IMR-90 (cell line): Measurements from ENCODE around the gene ZNF580. TPM values are rescaled to one million over a fixed set of nuclear protein-coding genes. Genes with fewer than 3 reads are reported as not detected.

Source experiments
- ATAC-seq: fragments of 200-7000 bp; cut with Tn5 transposase; 2 replicates; pipeline ENCODE4 v1.9.1; 2020; ENCODE audit warnings: low read depth, mild to moderate bottlenecking, moderate library complexity
- BruUV-seq: library from RNA; stranded (reverse); fragments of 400-500 nt; replicated peaks from 2 replicates; lab custom pipeline; 2021; lab: Mats Ljungman, UMichigan
- CTCF ChIA-PET: fragments of 300-600 bp; formaldehyde crosslinking; extraction: SDS; loops from one replicate; lab custom pipeline; 2021; ENCODE audit warnings: antibody characterized with exemption; lab: Yijun Ruan, JAX
- POLR2A ChIA-PET: fragments of 300-600 bp; sonication (Branson Sonifier 250); formaldehyde crosslinking; loops from one replicate; lab custom pipeline; 2022; ENCODE audit warnings: antibody characterized with exemption; ENCODE audit not compliant: unreplicated experiment; lab: Charles Lee
- DNase-seq: peaks from one replicate; pipeline ENCODE4 v3.0.0; 2013
- H2AFZ ChIP-seq: replicated peaks from 2 replicates; pipeline ENCODE3; 2013; ENCODE audit warnings: low read length, mild to moderate bottlenecking; ENCODE audit not compliant: poor library complexity
- H2AK5ac ChIP-seq: 2 replicates; pipeline ENCODE4 v1.6.1; 2013; ENCODE audit warnings: low read depth, low read length, inconsistent platforms
- H2AK9ac ChIP-seq: replicated peaks from 2 replicates; pipeline ENCODE3; 2013; ENCODE audit warnings: mild to moderate bottlenecking, low read depth, low read length, moderate library complexity; ENCODE audit not compliant: poor library complexity
- H2BK120ac ChIP-seq: 2 replicates; pipeline ENCODE4 v1.6.1; 2013; ENCODE audit warnings: low read depth, low read length, inconsistent platforms
- H2BK15ac ChIP-seq: 3 replicates; pipeline ENCODE4 v1.6.1; 2013; ENCODE audit warnings: low read depth, low read length, inconsistent platforms
- H2BK20ac ChIP-seq: 2 replicates; pipeline ENCODE4 v1.6.1; 2013; ENCODE audit warnings: low read depth, mild to moderate bottlenecking, inconsistent platforms, low read length, moderate library complexity
- H2BK5ac ChIP-seq: 2 replicates; pipeline ENCODE4 v1.6.1; 2013; ENCODE audit warnings: mild to moderate bottlenecking, low read depth, low read length, inconsistent platforms; ENCODE audit not compliant: poor library complexity, severe bottlenecking
- H3K14ac ChIP-seq: replicated peaks from 2 replicates; pipeline ENCODE4 v1.6.1; 2013; ENCODE audit warnings: low read depth, low read length, inconsistent platforms
- H3K18ac ChIP-seq: 2 replicates; pipeline ENCODE4 v1.6.1; 2013; ENCODE audit warnings: low read depth, low read length, control low read depth
- H3K23ac ChIP-seq: 2 replicates; pipeline ENCODE4 v1.6.1; 2013; ENCODE audit warnings: low read depth, low read length, inconsistent platforms
- H3K27ac ChIP-seq: 2 replicates; pipeline ENCODE4 v1.5.1; 2013; ENCODE audit warnings: mild to moderate bottlenecking, control low read depth, low read length; ENCODE audit not compliant: insufficient read depth
- H3K27me3 ChIP-seq: 2 replicates; pipeline ENCODE4 v1.6.1; 2013; ENCODE audit warnings: low read length; ENCODE audit not compliant: control insufficient read depth, insufficient read depth
- H3K36me3 ChIP-seq: 2 replicates; pipeline ENCODE4 v1.6.1; 2013; ENCODE audit warnings: low read length, mixed read lengths; ENCODE audit not compliant: control insufficient read depth, insufficient read depth
- H3K4ac ChIP-seq: 2 replicates; pipeline ENCODE4 v1.6.1; 2013; ENCODE audit warnings: low read depth, low read length, inconsistent platforms
- H3K4me1 ChIP-seq: 2 replicates; pipeline ENCODE4 v1.6.1; 2013; ENCODE audit warnings: low read length, mixed read lengths; ENCODE audit not compliant: control insufficient read depth, insufficient read depth
- H3K4me2 ChIP-seq: 2 replicates; pipeline ENCODE4 v1.6.1; 2013; ENCODE audit warnings: low read depth, mild to moderate bottlenecking, control low read depth, low read length, moderate library complexity
- H3K4me3 ChIP-seq: 2 replicates; pipeline ENCODE4 v1.5.1; 2013; ENCODE audit warnings: low read depth, mild to moderate bottlenecking, control low read depth, low read length, moderate library complexity; ENCODE audit not compliant: insufficient read depth
- H3K56ac ChIP-seq: 2 replicates; pipeline ENCODE4 v1.6.1; 2013; ENCODE audit warnings: low read length, inconsistent platforms; ENCODE audit not compliant: insufficient read depth; ENCODE audit errors: extremely low read depth
- H3K79me1 ChIP-seq, 2 experiments: 2 replicates each; pipeline ENCODE4 v1.6.1; 2013; ENCODE audit warnings: low read length in 2 of 2, inconsistent platforms in 1 of 2, low read depth in 1 of 2
- H3K9ac ChIP-seq: 2 replicates; pipeline ENCODE4 v1.6.1; 2013; ENCODE audit warnings: low read depth, low read length, control low read depth
- H3K9me1 ChIP-seq: 2 replicates; pipeline ENCODE4 v1.6.1; 2013; ENCODE audit warnings: low read length, inconsistent platforms; ENCODE audit not compliant: insufficient read depth
- H3K9me3 ChIP-seq: 2 replicates; pipeline ENCODE4 v1.6.1; 2013; ENCODE audit warnings: low read length; ENCODE audit not compliant: control insufficient read depth, insufficient read depth
- H4K20me1 ChIP-seq: 2 replicates; pipeline ENCODE4 v1.6.1; 2013; ENCODE audit warnings: low read length, inconsistent platforms; ENCODE audit not compliant: insufficient read depth
- H4K5ac ChIP-seq: 2 replicates; pipeline ENCODE4 v1.6.1; 2013; ENCODE audit warnings: mild to moderate bottlenecking, low read depth, low read length, control low read depth
- H4K8ac ChIP-seq, 2 experiments: 2 replicates each; pipeline ENCODE4 v1.6.1; 2013; ENCODE audit warnings: low read depth in 2 of 2, low read length in 2 of 2, control low read depth in 1 of 2, inconsistent platforms in 1 of 2
- H4K91ac ChIP-seq: 2 replicates; pipeline ENCODE4 v1.6.1; 2013; ENCODE audit warnings: low read depth, low read length, inconsistent platforms; ENCODE audit not compliant: insufficient read depth
- WGBS, 2 experiments: methylation state at CpG; one replicate each; pipeline versions ENCODE4 v1.1.5 to v1.1.7; 2013; ENCODE audit warnings: missing lambda C conversion rate in 2 of 2; ENCODE audit not compliant: insufficient read length in 1 of 2; ENCODE audit errors: extremely low coverage in 2 of 2; 5-methylcytosine and 5-hydroxymethylcytosine counted together
- dilution Hi-C: fragments of 300-500 bp; cut with HindIII; formaldehyde crosslinking; loops from one replicate; pipeline ENCODE4 v1.14.3; 2018; ENCODE audit warnings: low sequenced_read_pairs; ENCODE audit not compliant: unreplicated experiment
- in situ Hi-C: fragments of 300-500 bp; cut with MboI; formaldehyde crosslinking; loops from 3 replicates; pipeline ENCODE4 v1.14.3; 2019; ENCODE audit warnings: low sequenced_read_pairs, inconsistent platforms, mixed read lengths
- intact Hi-C: fragments of 100-400 bp; cut with micrococcal nuclease; formaldehyde crosslinking; loops from 2 replicates; pipeline ENCODE4 v1.10.0; 2022
- polyA plus RNA-seq, 3 experiments: library from polyadenylated mRNA; depleted of rRNA; stranded (reverse); fragments of >200 nt; gene quantifications; 2 replicates each; pipeline ENCODE4 v1.2.3, GENCODE V29; 2012; ENCODE audit warnings: low replicate concordance in 1 of 3
- total RNA-seq: library from RNA; depleted of rRNA; stranded (reverse); fragments of >200 nt; gene quantifications from 2 replicates; pipeline ENCODE4 v1.2.3, GENCODE V29; 2012
- TF ChIP-seq, protein P1 (sequence below): fragments of 150-350 bp; IDR thresholded peaks from 2 replicates; pipeline ENCODE4 v1.6.1; 2017; ENCODE audit warnings: mild to moderate bottlenecking, antibody characterized with exemption, low read length, low read depth
- TF ChIP-seq, protein P2 (sequence below): fragments of 150-350 bp; IDR thresholded peaks from 2 replicates; pipeline ENCODE4 v1.6.1; 2016; ENCODE audit warnings: low read depth, mild to moderate bottlenecking, low read length, moderate library complexity, borderline replicate concordance
- TF ChIP-seq, protein P3 (sequence below): conservative IDR thresholded peaks from 2 replicates; pipeline ENCODE4 v1.5.1; 2012; ENCODE audit warnings: mild to moderate bottlenecking, low read depth, low read length, improper control_type of control experiment

The ZNF580 gene
- total and polyA plus RNA-seq, 2 of the 4 experiments (the other 2 are of a cell fraction): 1.4 to 36.9 TPM

DNA sequence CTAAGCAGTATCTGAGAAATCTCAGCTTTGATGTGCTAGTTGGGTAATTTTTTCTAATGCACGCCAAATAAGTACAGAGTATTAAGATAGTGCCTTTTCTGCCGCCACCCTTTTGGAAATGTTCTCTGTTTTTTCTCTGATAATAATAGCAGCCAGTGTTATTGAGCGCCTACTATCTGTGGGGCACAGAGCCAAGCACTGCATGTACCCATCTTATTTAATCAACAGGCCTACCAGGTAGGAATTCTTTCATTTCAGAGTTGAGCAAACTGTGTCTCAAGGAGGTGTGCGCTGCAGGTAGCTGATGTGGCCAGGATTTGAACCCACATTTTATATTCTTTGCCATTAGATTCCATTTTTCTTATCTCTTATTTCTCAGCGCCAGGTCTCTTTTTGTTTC, 35.6 kb downstream of the ZNF580 start:
- Histone ChIP-seq H2AFZ (no peak overlapping the region), H2BK15ac (no peak overlapping the region), H3K27me3 (no peaks in the 10 kb centered on the region), H3K79me1 (peaks cover 13 to 64% of the 10 kb centered on the region in 2 experiments), H3K56ac (no peak overlapping the region), H2BK20ac (no peak overlapping the region), H4K20me1 (peaks cover 63% of the 10 kb centered on the region), H2AK5ac (no peak overlapping the region), H3K14ac (no peak overlapping the region), H2BK120ac (no peak overlapping the region), H3K4ac (no peak overlapping the region), H3K4me2 (peak overlapping the region; percentile 96), H3K4me1 (peaks cover 10% of the 10 kb centered on the region), H3K9ac (peak overlapping the region; percentile 34), H3K4me3 (0 out of 2 replicates have a peak overlapping the region, but pooled peaks have one; percentile 4), H4K91ac (no peak overlapping the region), H3K18ac (no peak overlapping the region), H3K9me3 (no peaks in the 10 kb centered on the region), H3K23ac (no peak overlapping the region), H3K36me3 (peaks cover 37% of the 10 kb centered on the region), H3K9me1 (peaks cover 3% of the 10 kb centered on the region; the same call in 1 of the 2 replicates), H4K5ac (no peak overlapping the region), H4K8ac (no peak overlapping the region), H3K27ac (no peak overlapping the region), H2AK9ac (no peak overlapping the region), H2BK5ac (no peak overlapping the region)
- no peak for ATAC-seq
- BruUV-seq: no TSS peak
- in situ Hi-C loops (loop anchor here (25.0 kb wide), 1 partner anchor 461 kb away; the partner anchor contains the start of gene ZNF444), intact Hi-C loops (no loop called here), dilution Hi-C loops (no loop called here)
- CTCF ChIA-PET: no interaction called here
- peak; percentile 13 for DNase-seq
- TF ChIP-seq, protein P1, sequence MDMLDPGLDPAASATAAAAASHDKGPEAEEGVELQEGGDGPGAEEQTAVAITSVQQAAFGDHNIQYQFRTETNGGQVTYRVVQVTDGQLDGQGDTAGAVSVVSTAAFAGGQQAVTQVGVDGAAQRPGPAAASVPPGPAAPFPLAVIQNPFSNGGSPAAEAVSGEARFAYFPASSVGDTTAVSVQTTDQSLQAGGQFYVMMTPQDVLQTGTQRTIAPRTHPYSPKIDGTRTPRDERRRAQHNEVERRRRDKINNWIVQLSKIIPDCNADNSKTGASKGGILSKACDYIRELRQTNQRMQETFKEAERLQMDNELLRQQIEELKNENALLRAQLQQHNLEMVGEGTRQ: no peak
- TF ChIP-seq, protein P2, sequence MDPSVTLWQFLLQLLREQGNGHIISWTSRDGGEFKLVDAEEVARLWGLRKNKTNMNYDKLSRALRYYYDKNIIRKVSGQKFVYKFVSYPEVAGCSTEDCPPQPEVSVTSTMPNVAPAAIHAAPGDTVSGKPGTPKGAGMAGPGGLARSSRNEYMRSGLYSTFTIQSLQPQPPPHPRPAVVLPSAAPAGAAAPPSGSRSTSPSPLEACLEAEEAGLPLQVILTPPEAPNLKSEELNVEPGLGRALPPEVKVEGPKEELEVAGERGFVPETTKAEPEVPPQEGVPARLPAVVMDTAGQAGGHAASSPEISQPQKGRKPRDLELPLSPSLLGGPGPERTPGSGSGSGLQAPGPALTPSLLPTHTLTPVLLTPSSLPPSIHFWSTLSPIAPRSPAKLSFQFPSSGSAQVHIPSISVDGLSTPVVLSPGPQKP: no peak
- TF ChIP-seq, protein P3, sequence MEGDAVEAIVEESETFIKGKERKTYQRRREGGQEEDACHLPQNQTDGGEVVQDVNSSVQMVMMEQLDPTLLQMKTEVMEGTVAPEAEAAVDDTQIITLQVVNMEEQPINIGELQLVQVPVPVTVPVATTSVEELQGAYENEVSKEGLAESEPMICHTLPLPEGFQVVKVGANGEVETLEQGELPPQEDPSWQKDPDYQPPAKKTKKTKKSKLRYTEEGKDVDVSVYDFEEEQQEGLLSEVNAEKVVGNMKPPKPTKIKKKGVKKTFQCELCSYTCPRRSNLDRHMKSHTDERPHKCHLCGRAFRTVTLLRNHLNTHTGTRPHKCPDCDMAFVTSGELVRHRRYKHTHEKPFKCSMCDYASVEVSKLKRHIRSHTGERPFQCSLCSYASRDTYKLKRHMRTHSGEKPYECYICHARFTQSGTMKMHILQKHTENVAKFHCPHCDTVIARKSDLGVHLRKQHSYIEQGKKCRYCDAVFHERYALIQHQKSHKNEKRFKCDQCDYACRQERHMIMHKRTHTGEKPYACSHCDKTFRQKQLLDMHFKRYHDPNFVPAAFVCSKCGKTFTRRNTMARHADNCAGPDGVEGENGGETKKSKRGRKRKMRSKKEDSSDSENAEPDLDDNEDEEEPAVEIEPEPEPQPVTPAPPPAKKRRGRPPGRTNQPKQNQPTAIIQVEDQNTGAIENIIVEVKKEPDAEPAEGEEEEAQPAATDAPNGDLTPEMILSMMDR: peak; percentile 19; the same call in 1 of the 2 replicates
- 81% methylated on average over 2 of the region's 5 CpGs; no CpG with 5 or more reads in 1 of the 2 experiments for WGBS, 2 experiments
- POLR2A ChIA-PET: no interaction called here
